ENCODE results near the gene KCNJ1.
A peak's percentile ranks its signal among the peaks of the same experiment; 100 is the strongest.

The KCNJ1 gene

GRCh38 chr11:128908391-128909246 is 41.5 kb upstream of the KCNJ1 start:
- H3K27me3 ChIP-seq (ENCODE audit: insufficient read depth, low read length), result peaks cover 59% of the 10 kb centered on the region
- 93% methylated on average over 12 of the region's 12 CpGs for WGBS
- H3K27ac ChIP-seq (ENCODE audit: low read depth, low read length), result no peak overlapping the region

GRCh38 chr11:128907585-128907984 is 40.5 kb upstream of the KCNJ1 start:
- peaks cover 67% of the 10 kb centered on the region for H3K27me3 ChIP-seq (ENCODE audit: insufficient read depth, low read length)
- 76% methylated on average over 2 of the region's 4 CpGs for WGBS
- no peak overlapping the region for H3K27ac ChIP-seq (ENCODE audit: low read depth, low read length)

More at GRCh38 chr11:128908391-128909246, 41.5 kb upstream of the KCNJ1 start:
- no peaks in the 10 kb centered on the region for H3K9me3 ChIP-seq (ENCODE audit: insufficient read depth, low read depth, low read length)
- H3K9ac ChIP-seq (ENCODE audit: low read depth, low read length), result no peak overlapping the region
- peaks cover 12% of the 10 kb centered on the region for H3K4me1 ChIP-seq (ENCODE audit: insufficient read depth, low read length)
- no peaks in the 10 kb centered on the region for H3K36me3 ChIP-seq (ENCODE audit: insufficient read depth, low read length)
- no peak overlapping the region for H3K4me3 ChIP-seq (ENCODE audit: low read length)

GRCh38 chr11:128906185-128907050 is 39.3 kb upstream of the KCNJ1 start:
- WGBS, result 78% methylated on average over 8 of the region's 8 CpGs
- no peak overlapping the region for H3K9ac ChIP-seq (ENCODE audit: low read depth, low read length)
- H3K9me3 ChIP-seq (ENCODE audit: insufficient read depth, low read depth, low read length), result no peaks in the 10 kb centered on the region
- H3K4me1 ChIP-seq (ENCODE audit: insufficient read depth, low read length), result peaks cover 34% of the 10 kb centered on the region
- peaks cover 79% of the 10 kb centered on the region for H3K27me3 ChIP-seq (ENCODE audit: insufficient read depth, low read length)
- H3K4me3 ChIP-seq (ENCODE audit: low read length), result no peak overlapping the region
- H3K36me3 ChIP-seq (ENCODE audit: insufficient read depth, low read length), result no peaks in the 10 kb centered on the region
- H3K27ac ChIP-seq (ENCODE audit: low read depth, low read length), result no peak overlapping the region

More at GRCh38 chr11:128907585-128907984, 40.5 kb upstream of the KCNJ1 start:
- peaks cover 22% of the 10 kb centered on the region for H3K4me1 ChIP-seq (ENCODE audit: insufficient read depth, low read length)
- H3K9ac ChIP-seq (ENCODE audit: low read depth, low read length), result no peak overlapping the region
- no peak overlapping the region for H3K4me3 ChIP-seq (ENCODE audit: low read length)
- no peaks in the 10 kb centered on the region for H3K9me3 ChIP-seq (ENCODE audit: insufficient read depth, low read depth, low read length)
- H3K36me3 ChIP-seq (ENCODE audit: insufficient read depth, low read length), result no peaks in the 10 kb centered on the region

- no peaks in the 10 kb centered on the region for H3K36me3 ChIP-seq (ENCODE audit: insufficient read depth, low read length)
- no peak overlapping the region for H3K27ac ChIP-seq (ENCODE audit: low read depth, low read length)
- peak overlapping the region; percentile 58 for H3K4me3 ChIP-seq (ENCODE audit: low read length)
- no peak overlapping the region for H3K9ac ChIP-seq (ENCODE audit: low read depth, low read length)
- H3K9me3 ChIP-seq (ENCODE audit: insufficient read depth, low read depth, low read length), result no peaks in the 10 kb centered on the region
- H3K27me3 ChIP-seq (ENCODE audit: insufficient read depth, low read length), result peaks cover 87% of the 10 kb centered on the region
- peaks cover 35% of the 10 kb centered on the region for H3K4me1 ChIP-seq (ENCODE audit: insufficient read depth, low read length)
- 1% methylated on average over 45 of the region's 45 CpGs for WGBS
These were observed 38.5 kb upstream of the KCNJ1 start for GRCh38 chr11:128905345-128906184.

GRCh38 chr11:128904656-128905344 is 37.7 kb upstream of the KCNJ1 start:
- Histone ChIP-seq H3K4me1 (ENCODE audit: insufficient read depth, low read length) (peaks cover 35% of the 10 kb centered on the region), H3K4me3 (ENCODE audit: low read length) (peak overlapping the region; percentile 58), H3K27me3 (ENCODE audit: insufficient read depth, low read length) (peaks cover 95% of the 10 kb centered on the region), H3K9ac (ENCODE audit: low read depth, low read length) (no peak overlapping the region), H3K27ac (ENCODE audit: low read depth, low read length) (no peak overlapping the region), H3K36me3 (ENCODE audit: insufficient read depth, low read length) (no peaks in the 10 kb centered on the region), H3K9me3 (ENCODE audit: insufficient read depth, low read depth, low read length) (no peaks in the 10 kb centered on the region)
- 5% methylated on average over 23 of the region's 25 CpGs for WGBS

- no peaks in the 10 kb centered on the region for H3K36me3 ChIP-seq (ENCODE audit: insufficient read depth, low read length)
- peaks cover 98% of the 10 kb centered on the region for H3K27me3 ChIP-seq (ENCODE audit: insufficient read depth, low read length)
- no peak overlapping the region for H3K27ac ChIP-seq (ENCODE audit: low read depth, low read length)
- 12% methylated on average over 14 of the region's 14 CpGs for WGBS
- no peak overlapping the region for H3K9ac ChIP-seq (ENCODE audit: low read depth, low read length)
- H3K9me3 ChIP-seq (ENCODE audit: insufficient read depth, low read depth, low read length), result no peaks in the 10 kb centered on the region
- H3K4me1 ChIP-seq (ENCODE audit: insufficient read depth, low read length), result peaks cover 35% of the 10 kb centered on the region
- H3K4me3 ChIP-seq (ENCODE audit: low read length), result peak overlapping the region; percentile 58
These were observed 37.2 kb upstream of the KCNJ1 start for GRCh38 chr11:128904303-128904655.

GRCh38 chr11:128903248-128904061 is 36.4 kb upstream of the KCNJ1 start:
- Histone ChIP-seq H3K27me3 (ENCODE audit: insufficient read depth, low read length) (peaks cover 98% of the 10 kb centered on the region), H3K27ac (ENCODE audit: low read depth, low read length) (no peak overlapping the region), H3K4me1 (ENCODE audit: insufficient read depth, low read length) (peaks cover 35% of the 10 kb centered on the region), H3K9ac (ENCODE audit: low read depth, low read length) (no peak overlapping the region), H3K4me3 (ENCODE audit: low read length) (peak overlapping the region; percentile 58), H3K9me3 (ENCODE audit: insufficient read depth, low read depth, low read length) (no peaks in the 10 kb centered on the region), H3K36me3 (ENCODE audit: insufficient read depth, low read length) (no peaks in the 10 kb centered on the region)
- WGBS, result 5% methylated on average over 17 of the region's 17 CpGs

GRCh38 chr11:128902515-128903066 is 35.5 kb upstream of the KCNJ1 start:
- H3K4me3 ChIP-seq (ENCODE audit: low read length), result peak overlapping the region; percentile 28
- H3K4me1 ChIP-seq (ENCODE audit: insufficient read depth, low read length), result peaks cover 35% of the 10 kb centered on the region
- WGBS, result 13% methylated on average over 10 of the region's 10 CpGs
- H3K9ac ChIP-seq (ENCODE audit: low read depth, low read length), result no peak overlapping the region
- H3K27me3 ChIP-seq (ENCODE audit: insufficient read depth, low read length), result peaks cover 99% of the 10 kb centered on the region
- H3K27ac ChIP-seq (ENCODE audit: low read depth, low read length), result no peak overlapping the region
- no peaks in the 10 kb centered on the region for H3K9me3 ChIP-seq (ENCODE audit: insufficient read depth, low read depth, low read length)
- no peaks in the 10 kb centered on the region for H3K36me3 ChIP-seq (ENCODE audit: insufficient read depth, low read length)

GRCh38 chr11:128901653-128902514 is 34.8 kb upstream of the KCNJ1 start:
- no peaks in the 10 kb centered on the region for H3K9me3 ChIP-seq (ENCODE audit: insufficient read depth, low read depth, low read length)
- no peak overlapping the region for H3K9ac ChIP-seq (ENCODE audit: low read depth, low read length)
- H3K4me3 ChIP-seq (ENCODE audit: low read length), result peak overlapping the region; percentile 28
- peaks cover 35% of the 10 kb centered on the region for H3K4me1 ChIP-seq (ENCODE audit: insufficient read depth, low read length)
- no peak overlapping the region for H3K27ac ChIP-seq (ENCODE audit: low read depth, low read length)
- peaks cover 95% of the 10 kb centered on the region for H3K27me3 ChIP-seq (ENCODE audit: insufficient read depth, low read length)
- no peaks in the 10 kb centered on the region for H3K36me3 ChIP-seq (ENCODE audit: insufficient read depth, low read length)
- WGBS, result 7% methylated on average over 29 of the region's 29 CpGs

All from HUES64 (cell line).